Activated CD4-positive, CD25-positive, alpha-beta regulatory T cell treated with anti-CD3 and anti-CD28 coated beads, Interleukin-2, amount 50 U/mL, for 16 hours (primary cell): Measurements from ENCODE around the gene UNKL.
"Not testable (repeated sequence)": the region's sequence is repeated elsewhere in the genome, so short reads cannot be mapped to it uniquely, and the experiment has no call there.

Source experiments
- DNase-seq: peaks from one replicate; pipeline ENCODE4 v3.0.0-alpha.2; 2020; ENCODE audit warnings: low read depth, low spot score

The UNKL gene

DNA sequence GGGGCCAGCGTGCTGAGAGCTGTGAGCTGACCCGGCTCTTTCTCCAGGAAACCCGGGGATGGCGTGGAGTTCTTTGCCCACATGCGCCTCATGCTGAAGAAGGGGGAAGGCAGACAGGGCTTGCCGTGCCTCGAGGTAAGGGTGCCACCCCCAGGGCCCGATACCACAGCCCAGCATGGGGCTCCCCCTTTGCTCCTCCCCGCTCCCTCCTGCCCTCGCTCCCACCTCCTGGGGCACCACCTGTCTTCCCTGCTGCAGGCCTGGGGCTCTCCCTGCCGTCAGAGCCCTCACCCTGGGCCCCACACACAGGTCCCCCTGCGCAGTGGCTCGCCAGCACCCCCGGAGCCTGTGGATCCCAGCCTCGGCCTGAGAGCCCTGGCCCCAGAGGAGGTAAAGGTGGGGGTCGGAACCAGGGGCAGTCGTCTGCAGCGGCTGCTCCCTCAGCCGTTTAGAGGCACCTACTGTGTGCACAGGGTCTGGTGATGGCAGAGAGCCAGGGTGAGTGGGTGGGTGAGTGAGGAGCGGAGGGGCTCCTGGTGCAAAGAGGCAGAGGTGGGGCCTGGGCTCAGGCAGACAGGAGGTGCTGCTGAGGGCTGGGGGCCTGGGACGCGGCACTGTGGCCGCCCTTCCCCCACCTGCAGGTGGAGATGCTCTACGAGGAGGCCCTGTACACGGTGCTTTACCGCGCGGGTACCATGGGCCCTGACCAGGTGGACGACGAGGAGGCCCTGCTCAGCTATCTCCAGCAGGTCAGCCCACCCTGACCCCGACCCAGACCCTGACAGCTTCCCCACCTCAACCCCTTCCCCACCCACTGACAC, 75.4 kb downstream of the UNKL start:
- DNase-seq, result no peak

DNA sequence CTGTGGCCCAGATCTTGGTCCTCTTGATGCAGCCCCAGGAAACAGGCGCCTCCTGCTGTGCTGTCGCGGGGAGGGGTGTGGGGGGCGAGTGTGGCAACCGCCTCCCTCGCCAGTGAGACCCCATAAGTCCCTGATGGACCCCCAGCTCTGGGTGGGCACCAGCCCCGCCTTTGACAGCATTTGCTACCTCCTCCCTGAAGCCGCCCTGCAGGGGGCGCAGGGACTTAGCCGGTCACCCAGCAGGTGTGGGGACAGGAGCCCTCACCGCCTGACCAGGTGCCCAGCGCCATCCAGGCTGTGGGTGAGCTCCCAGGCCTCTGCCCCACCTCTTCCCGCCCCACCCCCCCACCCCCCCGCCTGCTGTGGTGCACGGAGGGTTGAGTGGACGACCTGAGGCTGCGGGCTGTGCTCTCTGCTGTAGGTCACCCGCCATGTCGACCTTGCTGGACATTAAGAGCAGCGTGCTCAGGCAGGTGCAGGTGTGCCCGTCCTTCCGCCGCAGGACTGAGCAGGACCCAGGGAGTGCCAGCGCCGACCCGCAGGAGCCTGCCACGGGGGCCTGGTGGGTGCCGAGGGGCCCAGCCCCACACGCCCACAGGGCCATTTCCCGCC, 76.3 kb downstream of the UNKL start:
- DNase-seq, result no peak

DNA sequence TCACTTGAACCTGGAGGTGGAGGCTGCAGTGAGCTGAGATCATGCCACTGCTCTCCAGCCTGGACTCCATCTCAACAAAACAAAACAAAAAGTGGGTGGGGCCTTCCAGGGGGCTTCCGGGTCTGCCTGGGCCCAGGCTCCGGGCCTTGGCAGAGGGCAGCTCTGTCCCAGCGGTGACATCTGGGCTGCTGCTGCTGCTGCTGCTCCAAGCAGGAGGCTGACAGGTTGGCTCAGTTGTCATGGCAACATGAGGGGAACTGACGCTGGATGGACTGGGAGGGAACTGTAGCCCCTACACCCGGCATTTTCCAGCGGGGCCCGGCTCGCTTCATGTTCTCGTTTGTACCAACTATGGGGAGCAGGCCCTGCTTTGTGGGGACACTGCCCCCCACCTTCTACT, 77.0 kb downstream of the UNKL start:
- no peak for DNase-seq

DNA sequence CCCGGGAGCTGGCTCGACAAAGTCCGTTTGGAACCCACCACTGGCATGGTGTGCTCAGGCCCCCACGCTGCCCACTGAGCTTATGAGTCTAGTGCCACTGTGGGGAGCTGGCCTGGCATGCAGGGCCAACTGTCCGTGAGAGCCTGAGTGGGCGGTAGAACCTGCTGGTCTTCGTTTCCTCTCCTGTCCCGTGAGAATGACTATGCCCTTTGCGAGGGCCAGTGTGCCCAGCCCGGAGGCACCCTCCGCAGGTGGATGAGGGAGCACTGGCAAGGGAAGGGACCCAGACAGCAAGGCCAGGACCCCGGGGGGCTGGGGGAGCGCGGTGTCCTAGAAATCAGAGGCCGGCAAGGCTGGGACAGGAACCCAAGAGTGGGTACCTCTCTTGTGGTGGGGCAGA, 77.9 kb downstream of the UNKL start:
- no peak for DNase-seq

DNA sequence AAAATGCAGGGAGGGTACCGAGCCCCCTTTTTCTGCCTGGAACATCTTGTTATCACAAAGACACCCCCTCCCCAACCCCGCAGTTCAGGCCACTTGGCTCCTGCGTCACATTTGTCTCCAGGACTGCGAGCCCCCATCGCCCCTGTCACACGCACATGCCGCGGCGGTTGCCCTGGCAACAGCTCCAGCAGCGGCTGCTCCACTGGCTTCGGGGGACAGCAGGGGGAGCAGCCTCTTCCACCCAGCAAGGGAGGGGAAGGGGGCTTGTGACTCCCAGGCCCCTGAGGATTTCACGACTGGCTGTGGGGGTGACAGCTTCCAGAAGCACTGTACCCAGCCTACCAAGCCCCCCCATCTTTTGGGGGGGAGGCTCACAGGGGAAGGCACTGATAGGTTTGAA, 78.5 kb downstream of the UNKL start:
- no peak for DNase-seq

DNA sequence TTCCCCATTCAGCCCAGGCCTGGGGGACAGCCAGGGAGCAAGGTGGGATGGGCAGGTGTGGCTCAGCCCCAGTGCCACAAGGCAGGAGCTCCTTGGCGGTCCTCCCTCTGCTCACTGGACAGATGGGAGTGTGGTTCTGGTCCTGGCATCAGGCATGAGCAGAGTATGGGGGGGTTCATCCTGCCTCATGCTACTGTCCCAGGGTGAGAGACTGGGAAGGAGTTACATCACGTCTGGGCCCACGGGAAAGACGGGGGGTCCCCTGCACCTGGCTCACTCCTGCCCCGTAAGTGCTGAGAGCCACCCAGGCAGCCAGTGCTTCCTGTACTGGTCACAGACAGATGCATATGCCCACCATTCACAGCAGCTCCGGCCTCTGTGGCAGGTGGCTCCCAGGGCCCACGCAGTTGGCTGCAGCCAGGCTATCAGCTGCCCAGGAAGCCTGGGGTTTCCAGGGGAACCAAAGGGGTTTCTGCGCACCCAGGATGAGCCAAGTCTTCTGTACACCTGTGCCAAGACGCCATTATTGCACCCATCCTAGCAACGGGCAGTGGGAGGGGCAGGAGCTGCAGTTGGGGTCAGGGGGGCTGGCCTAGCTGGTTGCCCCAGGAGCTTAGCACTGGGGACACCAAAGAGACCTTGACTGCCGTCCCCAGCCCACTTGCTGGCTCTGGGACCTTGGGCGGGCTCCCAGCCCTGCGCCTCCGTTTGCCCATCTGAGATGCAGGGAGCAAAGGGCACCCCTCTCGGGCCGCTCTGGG, 79.1 kb downstream of the UNKL start:
- DNase-seq, result no peak

DNA sequence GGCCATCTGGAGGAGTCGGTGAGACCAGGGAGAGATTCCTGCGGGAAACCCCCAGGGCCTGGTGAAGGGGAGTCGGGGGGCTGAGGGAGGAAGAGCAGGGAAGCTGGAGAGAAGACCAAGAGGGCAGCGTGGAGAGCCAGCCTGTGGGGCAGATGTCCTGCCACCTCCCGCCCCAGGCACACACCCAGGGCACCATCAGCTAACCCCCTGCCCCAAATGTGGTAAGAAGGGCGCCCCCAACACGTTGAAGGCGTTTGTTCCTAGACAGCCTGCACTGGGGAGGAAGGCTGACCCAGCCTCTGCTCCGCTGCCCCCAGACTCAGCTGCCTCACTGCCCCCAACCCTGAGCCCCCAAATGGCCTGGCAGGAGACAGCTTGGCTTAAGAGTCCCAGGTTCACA, 79.8 kb downstream of the UNKL start:
- no peak for DNase-seq

DNA sequence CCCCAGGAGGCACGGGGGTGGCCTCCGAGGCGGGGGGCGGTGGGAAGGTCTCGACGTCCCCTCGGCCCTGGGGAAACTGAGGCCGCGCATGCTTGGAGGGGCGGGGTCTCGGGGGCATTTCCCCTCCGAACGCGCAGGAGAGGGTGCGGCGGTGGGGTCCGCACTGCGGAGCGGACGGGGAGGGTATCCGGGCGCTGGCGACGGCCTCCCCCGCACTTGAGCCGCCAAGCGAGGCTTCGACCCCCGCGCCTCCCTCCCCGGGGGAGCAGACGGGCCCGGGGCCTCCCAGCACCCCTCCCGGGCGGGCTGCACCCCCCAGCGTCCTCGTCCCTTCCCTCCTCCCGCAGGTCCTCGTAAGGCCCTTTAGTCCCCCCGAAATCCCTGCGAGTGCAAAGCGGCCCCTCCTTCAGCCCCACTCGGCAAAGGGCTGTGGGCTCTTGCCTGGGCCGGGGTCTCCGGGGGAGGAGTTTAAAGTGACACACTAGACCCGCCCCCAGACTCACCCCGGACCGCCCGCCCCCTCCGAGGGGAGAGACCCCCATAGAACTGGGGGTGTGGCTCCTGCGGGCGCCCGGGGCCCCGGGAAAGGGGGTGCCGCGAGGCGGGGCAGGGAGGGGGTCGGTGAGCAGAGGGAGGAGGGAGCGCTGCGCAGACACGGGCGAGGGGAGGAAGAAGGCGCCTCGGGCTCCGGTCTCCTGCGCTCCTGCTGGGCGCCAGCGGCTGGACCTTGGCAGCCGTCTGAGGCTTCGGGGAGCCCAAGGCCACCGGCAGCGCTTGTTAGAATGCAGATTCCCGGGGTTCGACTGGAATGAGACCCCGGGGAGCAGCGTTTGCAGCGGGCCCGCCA, 80.4 kb downstream of the UNKL start:
- DNase-seq, result no peak

DNA sequence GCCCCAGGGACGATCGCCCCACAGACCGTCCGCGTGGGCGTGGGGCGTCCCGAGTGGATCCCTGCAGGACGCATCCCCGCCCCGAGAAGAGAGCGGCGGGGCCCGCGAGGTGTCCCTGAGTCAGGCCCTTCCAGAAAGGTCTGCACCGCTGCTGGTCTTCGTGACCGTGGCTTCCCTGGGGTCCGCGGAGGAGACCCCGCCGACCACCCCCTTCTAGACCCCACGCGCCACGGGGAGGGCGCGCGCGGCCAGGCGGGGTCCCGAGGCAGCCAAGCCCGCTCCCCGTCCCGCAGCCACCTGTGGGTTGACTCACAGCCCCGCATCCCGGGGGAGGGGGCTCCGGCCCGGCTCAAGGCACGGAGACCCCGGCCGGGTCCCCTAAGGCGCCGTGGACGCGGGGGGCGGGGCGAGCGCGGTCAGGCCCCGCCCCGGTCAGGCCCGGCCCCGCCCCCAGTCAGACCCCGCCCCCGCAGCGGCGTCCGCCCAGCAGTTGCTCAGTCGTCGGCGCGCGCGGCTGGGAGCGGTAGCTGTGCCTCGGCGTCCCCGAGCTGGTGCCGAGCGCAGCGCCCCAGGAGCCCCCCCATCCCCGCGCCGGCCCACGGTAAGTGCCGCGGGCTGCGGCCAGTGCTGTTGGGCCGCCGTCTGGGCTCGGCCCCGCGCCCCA, 81.2 kb downstream of the UNKL start, which contains the start of gene BAIAP3:
Gene BAIAP3 (plus strand): TSS at position 497 of the 664 bp plus-strand sequence. CDS start 4,905 bp downstream, outside the sequence.
- DNase-seq, result no peak

DNA sequence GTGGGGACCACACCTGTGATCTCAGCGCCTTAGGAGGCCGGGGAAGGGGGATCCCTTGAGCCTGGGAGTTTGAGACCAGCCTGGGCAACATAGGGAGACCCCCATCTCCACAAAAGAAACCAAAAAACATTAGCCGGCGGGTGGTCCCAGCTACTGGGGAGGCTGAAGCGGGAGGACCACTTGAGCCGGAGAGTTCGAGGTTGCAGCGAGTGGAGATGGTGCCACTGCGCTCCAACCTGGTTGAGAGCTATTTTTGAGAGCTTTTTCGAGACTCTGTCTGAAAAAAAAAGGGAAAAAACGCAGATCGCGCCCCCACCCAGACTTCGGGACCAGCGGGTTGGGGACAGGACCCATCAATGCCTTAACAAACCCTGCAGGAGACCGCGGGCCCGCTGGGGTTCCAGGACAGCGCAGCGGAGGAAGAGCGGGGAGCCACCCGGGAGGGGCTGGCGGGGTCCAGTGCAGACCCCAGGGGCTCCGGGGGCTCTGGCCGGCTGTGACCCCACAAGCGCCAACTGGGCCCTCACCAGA, 81.8 kb downstream of the UNKL start:
- DNase-seq, result no peak

DNA sequence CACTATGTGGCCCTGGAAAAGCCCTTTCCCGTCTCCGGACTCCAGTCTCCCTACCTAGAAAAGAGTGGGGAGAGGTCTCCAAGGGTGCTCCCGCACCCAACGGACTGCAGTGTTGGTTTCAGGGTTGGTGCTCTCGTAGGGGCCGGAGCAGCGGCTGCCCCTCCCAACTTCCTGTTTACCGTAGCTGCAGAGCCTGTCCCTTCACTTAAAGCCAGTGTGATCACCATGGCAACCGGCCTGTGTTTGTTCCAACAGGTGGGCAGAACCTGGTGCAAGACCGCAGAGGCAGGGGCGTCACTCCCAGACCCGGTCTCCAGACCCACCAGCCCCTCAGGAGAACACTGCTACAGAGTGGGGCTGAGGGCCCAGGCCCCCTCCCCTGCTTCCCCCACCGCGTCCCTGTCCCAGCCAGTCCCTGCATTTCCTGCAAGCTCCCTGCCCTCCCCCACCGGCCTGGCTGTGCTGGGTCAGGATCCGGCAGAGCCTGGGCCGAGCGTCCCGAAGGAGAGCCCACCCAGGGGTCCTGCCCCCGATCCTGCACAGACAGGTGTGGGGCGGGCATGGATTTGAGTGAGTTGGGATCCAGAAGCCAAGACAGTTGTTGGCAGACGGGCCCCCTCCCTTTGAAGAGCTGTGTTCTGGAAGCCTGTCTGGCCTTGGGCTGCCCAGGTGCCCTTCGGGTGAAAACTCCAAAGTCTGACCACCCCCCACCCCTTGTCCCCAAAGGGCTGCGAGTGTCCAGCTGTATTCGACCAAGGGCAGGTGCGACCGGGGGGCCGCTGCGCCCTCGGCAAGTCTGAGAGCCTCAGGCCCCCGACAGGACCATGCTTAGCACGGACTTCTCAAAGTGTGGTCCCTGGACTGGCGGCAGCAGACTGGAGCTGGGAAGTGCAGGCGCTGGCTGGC, 82.5 kb downstream of the UNKL start:
- no peak for DNase-seq

DNA sequence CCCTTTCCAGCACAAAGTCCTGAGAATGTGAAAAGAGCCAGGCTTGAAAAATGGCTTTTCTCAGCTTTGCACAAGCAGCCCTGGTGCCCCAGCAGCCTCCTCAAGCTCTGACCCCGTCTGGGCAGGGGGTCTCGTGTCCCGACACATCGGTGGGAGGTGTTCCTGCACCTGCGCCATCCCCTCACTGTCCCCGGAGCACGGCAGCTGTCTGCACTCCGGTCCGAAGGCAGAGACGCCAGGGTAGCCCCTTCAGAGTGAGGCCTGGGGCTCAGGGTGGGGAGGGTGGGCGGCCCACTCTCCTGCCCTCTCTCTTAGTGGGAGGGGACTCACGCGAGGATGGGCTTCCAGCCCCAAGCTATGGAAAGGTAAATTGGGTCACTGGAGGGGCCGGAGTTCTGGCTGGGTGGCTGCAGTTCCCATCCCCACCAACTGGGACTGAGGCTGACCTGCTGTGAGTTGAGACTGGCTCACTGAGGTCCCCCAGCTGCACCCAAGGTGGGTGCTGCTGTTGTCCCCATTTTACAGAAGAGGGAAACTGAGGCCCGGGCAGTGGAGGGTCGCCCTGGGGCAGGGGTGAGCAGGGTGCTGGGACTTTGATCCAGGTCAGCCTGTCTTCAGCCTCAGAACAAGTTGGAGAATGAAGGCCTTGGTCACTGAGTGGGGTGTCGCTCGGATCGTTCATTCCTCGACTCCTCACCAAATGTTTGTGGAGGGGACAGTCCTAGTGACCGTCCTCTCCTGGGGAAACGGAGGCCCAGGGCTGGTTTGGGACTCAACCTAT, 83.4 kb downstream of the UNKL start:
- no peak for DNase-seq

DNA sequence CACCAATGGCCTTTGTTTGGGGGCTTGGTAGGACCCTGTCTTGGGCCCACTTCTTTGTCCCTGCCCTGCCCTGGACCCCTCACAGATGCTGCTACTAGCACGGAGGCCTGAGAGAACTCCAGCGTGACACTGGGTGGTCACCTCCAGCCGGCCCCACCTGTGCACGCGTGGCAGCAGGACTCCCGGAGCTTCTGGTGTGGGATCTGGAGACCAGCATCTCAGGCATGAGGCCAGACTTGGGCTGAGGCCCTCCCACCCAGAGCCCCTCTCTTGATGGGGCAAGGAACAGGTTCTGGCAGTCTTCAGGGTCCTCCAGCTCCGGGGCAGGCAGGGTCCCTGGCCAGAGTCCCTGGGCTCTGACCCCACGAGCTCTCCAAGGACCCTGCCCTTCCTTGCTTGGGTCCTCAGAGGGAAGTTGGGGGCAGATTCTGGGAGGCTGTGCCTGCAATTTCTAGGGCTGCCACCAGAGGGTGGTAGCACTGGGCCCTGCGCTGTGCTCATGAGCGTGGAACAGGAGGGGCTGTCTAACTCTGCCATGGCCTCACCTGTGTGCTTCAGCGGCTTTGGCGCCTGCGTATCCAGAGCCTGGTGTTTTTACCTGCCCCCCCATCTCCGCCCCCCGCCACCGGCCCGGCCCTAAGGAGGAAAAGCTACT, 84.1 kb downstream of the UNKL start:
- no peak for DNase-seq

DNA sequence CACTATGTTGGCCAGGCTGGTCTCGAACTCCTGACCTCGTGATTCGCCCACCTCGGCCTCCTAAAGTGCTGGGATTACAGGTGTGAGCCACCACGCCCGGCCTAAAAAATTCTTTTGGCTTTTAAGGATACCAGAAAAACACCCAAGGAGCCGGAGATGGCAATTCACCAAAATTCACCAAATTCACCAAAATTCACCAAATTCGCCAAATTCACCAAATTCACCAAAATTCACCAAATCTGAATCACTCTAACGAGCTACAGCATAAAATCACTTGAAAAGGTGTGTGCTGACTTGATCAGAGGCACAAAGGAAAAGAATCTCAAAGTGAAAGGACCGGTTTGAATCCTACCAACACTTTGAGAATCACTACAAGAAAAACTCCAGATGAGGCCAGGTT, 85.5 kb downstream of the UNKL start:
- not testable (repeated sequence) for DNase-seq

DNA sequence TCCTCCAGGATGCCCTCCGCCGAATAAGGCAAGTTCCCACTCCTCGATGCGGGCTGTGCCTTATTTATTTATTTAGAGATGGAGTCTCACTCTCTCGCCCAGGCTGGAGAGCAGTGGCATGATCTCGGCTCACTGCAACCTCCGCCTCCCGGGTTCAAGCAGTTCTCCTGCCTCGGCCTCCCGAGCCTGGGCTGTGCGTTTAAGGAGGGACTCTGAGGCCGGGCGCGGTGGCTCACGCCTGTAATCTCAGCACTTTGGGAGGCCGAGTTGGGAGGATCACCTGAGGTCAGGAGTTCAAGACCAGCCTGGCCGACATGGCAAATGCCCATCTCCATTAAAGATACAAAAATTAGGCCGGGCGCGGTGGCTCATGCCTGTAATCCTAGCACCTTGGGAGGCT, 86.4 kb downstream of the UNKL start:
- not testable (repeated sequence) for DNase-seq

DNA sequence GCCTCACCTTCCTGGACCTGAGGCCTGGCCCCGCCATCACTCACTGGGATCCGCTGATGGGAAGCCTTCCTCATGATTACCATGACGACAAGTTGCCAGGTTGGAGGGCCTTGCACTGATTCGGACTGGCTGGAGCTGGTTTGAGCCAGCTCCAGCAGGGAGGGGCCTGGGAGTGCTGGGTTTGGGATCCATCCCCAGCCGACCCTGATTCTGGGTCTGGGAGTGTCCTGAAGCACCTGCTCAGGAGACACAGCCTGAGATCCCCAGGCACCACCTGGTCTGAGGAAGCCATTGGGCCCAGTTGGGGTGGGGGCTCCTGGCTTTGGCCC, 86.9 kb downstream of the UNKL start:
- DNase-seq, result no peak

DNA sequence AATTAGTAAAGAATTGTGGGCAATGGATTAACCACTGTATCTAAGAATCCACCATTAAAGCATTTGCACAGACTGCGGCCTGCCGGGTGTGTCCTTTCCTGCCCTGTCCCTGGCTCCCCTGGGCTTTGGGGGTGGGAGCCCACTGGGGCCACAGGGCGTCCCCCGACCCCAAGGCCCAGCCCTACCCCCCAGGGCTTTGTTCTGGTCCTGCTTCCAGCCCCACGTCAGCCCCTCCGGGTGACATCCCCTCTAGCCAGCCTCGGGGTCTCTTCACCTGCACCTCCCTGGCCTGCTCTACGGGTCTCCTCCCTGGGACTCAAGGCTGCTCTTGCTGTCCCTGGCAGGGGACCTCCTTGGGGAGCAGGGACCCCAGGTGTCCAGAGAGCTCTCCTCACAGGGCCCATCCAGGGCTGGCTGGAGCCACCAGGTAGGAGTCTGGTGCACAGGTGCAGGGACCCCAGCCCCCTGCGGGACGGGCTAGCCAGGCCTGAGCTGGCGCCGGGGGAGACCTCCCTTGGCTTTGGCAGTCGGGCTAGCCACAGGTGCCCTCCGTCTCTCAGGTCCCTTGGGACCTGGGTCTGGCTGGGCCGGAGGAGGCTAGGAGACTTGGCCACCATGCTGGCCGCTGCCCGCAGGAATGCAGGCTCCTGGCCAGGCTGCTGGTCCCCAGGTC, 87.4 kb downstream of the UNKL start:
- DNase-seq, result no peak

DNA sequence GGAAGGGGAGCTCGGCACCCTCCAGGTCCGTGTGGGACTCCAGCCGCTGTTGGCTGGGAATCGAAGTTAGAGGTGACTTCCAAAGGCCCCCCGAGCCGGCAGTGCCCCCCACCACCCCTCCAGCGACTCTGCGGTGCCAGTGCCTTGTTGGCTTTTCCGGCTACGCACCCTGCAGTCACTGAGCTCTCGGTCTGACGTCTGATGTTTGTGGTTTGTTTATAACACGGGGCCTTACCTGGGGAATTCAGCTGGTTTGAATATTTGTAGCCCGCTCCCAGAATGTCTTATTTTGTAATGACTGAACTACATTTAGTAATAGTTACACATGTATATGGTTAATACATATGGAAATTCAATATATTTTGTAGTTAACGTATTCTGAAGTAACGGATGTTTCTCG, 88.1 kb downstream of the UNKL start:
- DNase-seq, result no peak
